ENCODE data around the gene HCN4. TPM values are rescaled to one million over a fixed set of nuclear protein-coding genes. Genes with fewer than 3 reads are reported as not detected.

Gene HCN4
- total RNA-seq, 1 donor from 2014 or later: 0.41 TPM

- Histone ChIP-seq H3K27me3 (peaks cover 12% of the 10 kb centered on the region), H3K9ac (no peak overlapping the region), H3K9me3 (ENCODE audit: low read depth) (no peaks in the 10 kb centered on the region), H3K27ac (no peak overlapping the region), H3K79me2 (ENCODE audit: low read depth) (no peaks in the 10 kb centered on the region), H4K20me1 (ENCODE audit: low read depth) (peaks cover under 1% of the 10 kb centered on the region), H3K4me2 (no peak overlapping the region), H3K36me3 (no peaks in the 10 kb centered on the region), H3K4me3 (no peak overlapping the region), H3F3A (ENCODE audit: low read depth) (no peaks in the 10 kb centered on the region), H2AFZ (replicated peaks) (no peak overlapping the region), H3K4me1 (no peaks in the 10 kb centered on the region)
- TF ChIP-seq, protein P1, sequence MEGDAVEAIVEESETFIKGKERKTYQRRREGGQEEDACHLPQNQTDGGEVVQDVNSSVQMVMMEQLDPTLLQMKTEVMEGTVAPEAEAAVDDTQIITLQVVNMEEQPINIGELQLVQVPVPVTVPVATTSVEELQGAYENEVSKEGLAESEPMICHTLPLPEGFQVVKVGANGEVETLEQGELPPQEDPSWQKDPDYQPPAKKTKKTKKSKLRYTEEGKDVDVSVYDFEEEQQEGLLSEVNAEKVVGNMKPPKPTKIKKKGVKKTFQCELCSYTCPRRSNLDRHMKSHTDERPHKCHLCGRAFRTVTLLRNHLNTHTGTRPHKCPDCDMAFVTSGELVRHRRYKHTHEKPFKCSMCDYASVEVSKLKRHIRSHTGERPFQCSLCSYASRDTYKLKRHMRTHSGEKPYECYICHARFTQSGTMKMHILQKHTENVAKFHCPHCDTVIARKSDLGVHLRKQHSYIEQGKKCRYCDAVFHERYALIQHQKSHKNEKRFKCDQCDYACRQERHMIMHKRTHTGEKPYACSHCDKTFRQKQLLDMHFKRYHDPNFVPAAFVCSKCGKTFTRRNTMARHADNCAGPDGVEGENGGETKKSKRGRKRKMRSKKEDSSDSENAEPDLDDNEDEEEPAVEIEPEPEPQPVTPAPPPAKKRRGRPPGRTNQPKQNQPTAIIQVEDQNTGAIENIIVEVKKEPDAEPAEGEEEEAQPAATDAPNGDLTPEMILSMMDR (IDR thresholded peaks at IDR 0.05): no peak
- TF ChIP-seq EZH2 (IDR thresholded peaks at IDR 0.05) (no peak), EZH2phosphoT487 (IDR thresholded peaks at IDR 0.05) (no peak)
- Mint-ChIP-seq H3K9me3 (no peaks in the 10 kb centered on the region), H3K36me3 (no peaks in the 10 kb centered on the region), H3K27ac (no peak overlapping the region), H3K27me3 (ENCODE audit: insufficient read depth, low read depth) (peaks cover 5% of the 10 kb centered on the region), H3K4me1 (peaks cover 19% of the 10 kb centered on the region), H3K4me3 (no peak overlapping the region)
- no peak for DNase-seq (ENCODE audit: low spot score)
Measured at GRCh38 chr15:73361337-73361736, 7.4 kb downstream of the HCN4 start.

GRCh38 chr15:73359651-73360050, 9.1 kb downstream of the HCN4 start:
- H3K9ac ChIP-seq: no peak overlapping the region
- H3K79me2 ChIP-seq (ENCODE audit: low read depth): no peaks in the 10 kb centered on the region
- no peaks in the 10 kb centered on the region for H3K9me3 ChIP-seq (ENCODE audit: low read depth)
- no peak for TF ChIP-seq EZH2 (IDR thresholded peaks at IDR 0.05)
- TF ChIP-seq, protein P1 (IDR thresholded peaks at IDR 0.05): no peak
- TF ChIP-seq EZH2phosphoT487 (IDR thresholded peaks at IDR 0.05): no peak
- no peak overlapping the region for H3K27ac ChIP-seq
- H3K27ac Mint-ChIP-seq: no peak overlapping the region
- no peak overlapping the region for H3K4me3 ChIP-seq
- DNase-seq (ENCODE audit: low spot score): no peak
- peaks cover 8% of the 10 kb centered on the region for H3K4me1 Mint-ChIP-seq
- no peaks in the 10 kb centered on the region for H3K9me3 Mint-ChIP-seq
- no peaks in the 10 kb centered on the region for H3K36me3 ChIP-seq
- H3K36me3 Mint-ChIP-seq: no peaks in the 10 kb centered on the region
- H3K4me1 ChIP-seq: no peaks in the 10 kb centered on the region
- H3K4me2 ChIP-seq: no peak overlapping the region
- H3K27me3 ChIP-seq: no peaks in the 10 kb centered on the region
- H4K20me1 ChIP-seq (ENCODE audit: low read depth): no peaks in the 10 kb centered on the region
- H3F3A ChIP-seq (ENCODE audit: low read depth): no peaks in the 10 kb centered on the region
- H3K4me3 Mint-ChIP-seq: no peak overlapping the region
- no peak overlapping the region for H2AFZ ChIP-seq (replicated peaks)
- no peaks in the 10 kb centered on the region for H3K27me3 Mint-ChIP-seq (ENCODE audit: insufficient read depth, low read depth)

DNA sequence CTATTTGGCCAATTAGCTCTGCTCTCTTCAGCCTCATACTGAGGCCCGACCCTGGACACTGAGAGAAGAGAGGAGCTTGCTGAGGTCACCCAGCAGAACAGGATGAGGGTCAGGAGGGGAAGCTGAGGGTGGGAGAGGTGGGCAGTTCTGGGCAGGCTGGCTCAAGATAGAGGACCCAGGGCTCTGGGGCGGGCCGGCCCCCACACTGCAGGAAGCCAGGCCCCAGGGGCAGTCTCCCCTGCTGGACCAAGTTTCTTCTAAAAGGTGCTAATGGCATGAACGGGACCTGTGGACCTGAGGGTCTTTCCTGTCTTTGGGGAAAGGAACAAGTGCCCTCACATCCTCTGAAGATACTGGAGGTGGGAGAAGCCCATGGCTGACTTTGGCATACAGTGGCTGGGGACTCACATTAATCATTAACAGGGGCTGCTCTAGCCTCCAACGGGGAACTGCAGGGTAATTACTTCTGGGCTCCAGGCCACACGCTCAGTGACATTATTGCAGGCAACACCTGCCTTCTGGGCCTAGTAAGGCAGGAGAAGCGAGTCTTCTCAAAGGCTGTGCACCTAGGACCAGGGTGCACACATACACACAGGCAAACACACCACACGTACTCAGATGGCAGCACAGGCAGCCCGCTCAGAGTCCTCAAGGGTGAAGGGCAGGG, 10.6 kb downstream of the HCN4 start:
- Mint-ChIP-seq H3K27ac (no peak overlapping the region), H3K4me1 (peaks cover 8% of the 10 kb centered on the region), H3K27me3 (ENCODE audit: insufficient read depth, low read depth) (no peaks in the 10 kb centered on the region), H3K9me3 (no peaks in the 10 kb centered on the region), H3K36me3 (no peaks in the 10 kb centered on the region), H3K4me3 (no peak overlapping the region)
- H3K36me3 ChIP-seq: no peaks in the 10 kb centered on the region
- no peaks in the 10 kb centered on the region for H3F3A ChIP-seq (ENCODE audit: low read depth)
- H2AFZ ChIP-seq (replicated peaks): no peak overlapping the region
- H3K4me2 ChIP-seq: no peak overlapping the region
- no peaks in the 10 kb centered on the region for H3K9me3 ChIP-seq (ENCODE audit: low read depth)
- DNase-seq (ENCODE audit: low spot score): no peak
- no peaks in the 10 kb centered on the region for H4K20me1 ChIP-seq (ENCODE audit: low read depth)
- no peaks in the 10 kb centered on the region for H3K27me3 ChIP-seq
- H3K79me2 ChIP-seq (ENCODE audit: low read depth): no peaks in the 10 kb centered on the region
- no peaks in the 10 kb centered on the region for H3K4me1 ChIP-seq
- no peak for TF ChIP-seq EZH2 (IDR thresholded peaks at IDR 0.05)
- TF ChIP-seq EZH2phosphoT487 (IDR thresholded peaks at IDR 0.05): no peak
- TF ChIP-seq, protein P1 (IDR thresholded peaks at IDR 0.05): no peak
- no peak overlapping the region for H3K4me3 ChIP-seq
- H3K27ac ChIP-seq: no peak overlapping the region
- no peak overlapping the region for H3K9ac ChIP-seq

All from neural progenitor cell (in vitro differentiated cells).